MCF 10A (cell line): ENCODE data around the gene MARCO. TPM values are rescaled to one million over a fixed set of nuclear protein-coding genes. Genes with fewer than 3 reads are reported as not detected.

Source experiments
- BruUV-seq: library from RNA; stranded (reverse); fragments of 400-500 nt; replicated peaks from 2 replicates; lab custom pipeline; 2021; lab: Mats Ljungman, UMichigan
- CTCF ChIA-PET: fragments of 300-600 bp; sonication (Branson Sonifier 250); formaldehyde crosslinking; extraction: SDS; loops from one replicate; lab custom pipeline; 2021; ENCODE audit warnings: antibody characterized with exemption, inconsistent platforms; lab: Yijun Ruan, JAX
- POLR2A ChIA-PET: fragments of 300-600, 350-650 bp; sonication (Branson Sonifier 250); formaldehyde crosslinking; extraction: SDS; loops from one replicate; lab custom pipeline; 2020; ENCODE audit warnings: antibody characterized with exemption, inconsistent platforms; lab: Yijun Ruan, JAX
- DNase-seq: peaks from one replicate; pipeline ENCODE4 v3.0.0-alpha.2; 2018; ENCODE audit not compliant: unreplicated experiment
- H3K27ac Mint-ChIP-seq: one replicate; pipeline ENCODE4 v1.8.0; 2022; ENCODE audit warnings: mild to moderate bottlenecking, low read depth, mixed read lengths; ENCODE audit not compliant: unreplicated experiment
- H3K27me3 Mint-ChIP-seq: one replicate; pipeline ENCODE4 v1.8.0; 2022; ENCODE audit warnings: mixed read lengths; ENCODE audit not compliant: insufficient read depth, unreplicated experiment
- H3K36me3 Mint-ChIP-seq: one replicate; pipeline ENCODE4 v1.8.0; 2022; ENCODE audit warnings: mild to moderate bottlenecking, moderate library complexity, mixed read lengths; ENCODE audit not compliant: insufficient read depth, unreplicated experiment
- H3K4me1 Mint-ChIP-seq: one replicate; pipeline ENCODE4 v1.8.0; 2022; ENCODE audit warnings: mixed read lengths; ENCODE audit not compliant: insufficient read depth, unreplicated experiment
- H3K4me3 Mint-ChIP-seq: one replicate; pipeline ENCODE4 v1.8.0; 2022; ENCODE audit warnings: mild to moderate bottlenecking, moderate library complexity, mixed read lengths; ENCODE audit not compliant: unreplicated experiment
- H3K9me3 Mint-ChIP-seq: one replicate; pipeline ENCODE4 v1.8.0; 2022; ENCODE audit warnings: mixed read lengths; ENCODE audit not compliant: unreplicated experiment
- CTCF ChIP-seq: fragments of 200-600 bp; IDR thresholded peaks from one replicate; pipeline ENCODE4 v1.8.0; 2022; ENCODE audit warnings: antibody characterized with exemption, mild to moderate bottlenecking; ENCODE audit not compliant: unreplicated experiment
- intact Hi-C: fragments of 100-400 bp; cut with micrococcal nuclease; formaldehyde crosslinking; loops from 2 replicates; pipeline ENCODE4 v1.14.1; 2022
- total RNA-seq: library from RNA; stranded (reverse); gene quantifications from 2 replicates; pipeline ENCODE4 v1.2.3, GENCODE V29; 2022

The MARCO gene
- total RNA-seq, 1 experiment from 2014 or later, result 1.5 TPM

- CTCF ChIA-PET, result interaction anchor here (0.9 to 1.6 kb wide), 2 partner anchors 25 to 26 kb away, joined by 4 to 5 read pairs; no protein-coding TSS in a partner anchor
- TF ChIP-seq CTCF, result no peak
- H3K4me1 Mint-ChIP-seq, result no peaks in the 10 kb centered on the region
- no TSS peak for BruUV-seq
- DNase-seq, result no peak
- intact Hi-C loops, result no loop called here
- H3K4me3 Mint-ChIP-seq, result no peak overlapping the region
- no peak overlapping the region for H3K27ac Mint-ChIP-seq
- H3K36me3 Mint-ChIP-seq, result no peaks in the 10 kb centered on the region
- POLR2A ChIA-PET, result no interaction called here
- H3K9me3 Mint-ChIP-seq, result no peaks in the 10 kb centered on the region
- H3K27me3 Mint-ChIP-seq, result no peaks in the 10 kb centered on the region
Measured at GRCh38 chr2:118907759-118908158, 34.2 kb upstream of the MARCO start.

GRCh38 chr2:118909191-118909590, 32.8 kb upstream of the MARCO start:
- no peak for TF ChIP-seq CTCF
- Mint-ChIP-seq H3K4me1 (peaks cover 9% of the 10 kb centered on the region), H3K27me3 (no peaks in the 10 kb centered on the region), H3K4me3 (no peak overlapping the region), H3K36me3 (no peaks in the 10 kb centered on the region), H3K27ac (no peak overlapping the region), H3K9me3 (no peaks in the 10 kb centered on the region)
- intact Hi-C loops, result no loop called here
- POLR2A ChIA-PET, result no interaction called here
- DNase-seq, result no peak
- CTCF ChIA-PET, result interaction anchor here (0.6 to 1.3 kb wide), 2 partner anchors 107 to 356 kb away, joined by 3 to 4 read pairs; no protein-coding TSS in a partner anchor
- no TSS peak for BruUV-seq

- TF ChIP-seq CTCF, result no peak
- Mint-ChIP-seq H3K4me3 (no peak overlapping the region), H3K27me3 (no peaks in the 10 kb centered on the region), H3K36me3 (peaks cover 5% of the 10 kb centered on the region), H3K9me3 (no peaks in the 10 kb centered on the region), H3K27ac (no peak overlapping the region), H3K4me1 (peaks cover 9% of the 10 kb centered on the region)
- intact Hi-C loops, result loop anchor here (10.0 kb wide), 1 partner anchor 93 kb away; no protein-coding TSS in a partner anchor
- CTCF ChIA-PET, result interaction anchor here (0.8 kb wide), 1 partner anchor 29 kb away, joined by 4 read pairs; no protein-coding TSS in a partner anchor
- POLR2A ChIA-PET, result no interaction called here
- BruUV-seq, result no TSS peak
- no peak for DNase-seq
Measured at GRCh38 chr2:118911166-118911856, 30.7 kb upstream of the MARCO start.

- CTCF ChIA-PET, result interaction anchor here (0.6 to 0.8 kb wide), 2 partner anchors 30 to 341 kb away, joined by 3 to 4 read pairs; no protein-coding TSS in a partner anchor
- intact Hi-C loops, result loop anchor here (10.0 kb wide), 1 partner anchor 93 kb away; no protein-coding TSS in a partner anchor
- Mint-ChIP-seq H3K27ac (no peak overlapping the region), H3K4me3 (no peak overlapping the region), H3K36me3 (peaks cover 5% of the 10 kb centered on the region), H3K4me1 (peaks cover 9% of the 10 kb centered on the region), H3K27me3 (no peaks in the 10 kb centered on the region), H3K9me3 (no peaks in the 10 kb centered on the region)
- no peak for DNase-seq
- BruUV-seq, result no TSS peak
- TF ChIP-seq CTCF, result no peak
- POLR2A ChIA-PET, result no interaction called here
Measured at GRCh38 chr2:118911936-118912335, 30.1 kb upstream of the MARCO start.
